Endodermal cell (in vitro differentiated cells): ENCODE data around the gene SHANK3. TPM values are rescaled to one million over a fixed set of nuclear protein-coding genes. Genes with fewer than 3 reads are reported as not detected.

Experiments
- DNase-seq: peaks from one replicate; pipeline ENCODE4 v3.0.0-alpha.2; 2017
- H3K27ac ChIP-seq: 2 replicates; pipeline ENCODE4 v1.5.1; 2013; ENCODE audit warnings: mild to moderate bottlenecking, low read depth, low read length, moderate library complexity
- H3K27me3 ChIP-seq: 2 replicates; pipeline ENCODE4 v1.6.1; 2013; ENCODE audit warnings: mild to moderate bottlenecking, low read length, moderate library complexity; ENCODE audit not compliant: insufficient read depth, control insufficient read depth, poor library complexity, severe bottlenecking
- H3K36me3 ChIP-seq: 2 replicates; pipeline ENCODE4 v1.7.0; 2013; ENCODE audit warnings: mild to moderate bottlenecking, low read length, moderate library complexity; ENCODE audit not compliant: control insufficient read depth, insufficient read depth
- H3K4me1 ChIP-seq: one replicate; pipeline ENCODE4 v1.7.0; 2013; ENCODE audit warnings: low read length; ENCODE audit not compliant: control insufficient read depth, insufficient read depth
- H3K4me3 ChIP-seq: 2 replicates; pipeline ENCODE4 v1.5.1; 2013; ENCODE audit warnings: mild to moderate bottlenecking, low read length, moderate library complexity
- H3K9ac ChIP-seq: 2 replicates; pipeline ENCODE4 v1.6.1; 2013; ENCODE audit warnings: mild to moderate bottlenecking, low read length, moderate library complexity; ENCODE audit not compliant: poor library complexity, severe bottlenecking; ENCODE audit errors: extremely low read depth
- H3K9me3 ChIP-seq: 2 replicates; pipeline ENCODE4 v1.6.1; 2013; ENCODE audit warnings: mild to moderate bottlenecking, low read length, moderate library complexity; ENCODE audit not compliant: control insufficient read depth
- H3K27ac Mint-ChIP-seq: 2 replicates; pipeline ENCODE4 v1.8.0; 2020; ENCODE audit warnings: mixed read lengths
- H3K27me3 Mint-ChIP-seq: 2 replicates; pipeline ENCODE4 v1.8.0; 2021; ENCODE audit warnings: mild to moderate bottlenecking, mixed read lengths; ENCODE audit not compliant: insufficient read depth
- H3K36me3 Mint-ChIP-seq: 2 replicates; pipeline ENCODE4 v1.8.0; 2020; ENCODE audit warnings: low read depth, mixed read lengths
- H3K4me1 Mint-ChIP-seq: 2 replicates; pipeline ENCODE4 v1.8.0; 2020; ENCODE audit warnings: mixed read lengths
- H3K4me3 Mint-ChIP-seq: 2 replicates; pipeline ENCODE4 v1.8.0; 2020; ENCODE audit warnings: mild to moderate bottlenecking, moderate library complexity, mixed read lengths
- H3K9me3 Mint-ChIP-seq: 2 replicates; pipeline ENCODE4 v1.8.0; 2020; ENCODE audit warnings: mild to moderate bottlenecking, mixed read lengths
- WGBS, 2 experiments: methylation state at CpG; one replicate each; pipeline versions ENCODE4 v1.1.5 to v1.1.7; 2013; ENCODE audit warnings: missing lambda C conversion rate in 2 of 2, mixed read lengths in 1 of 2; ENCODE audit not compliant: insufficient coverage in 1 of 2, insufficient read length in 1 of 2; 5-methylcytosine and 5-hydroxymethylcytosine counted together
- total RNA-seq, 2 donors: library from RNA; stranded (reverse); fragmentation: NEBNext Ultra II Directional in 1 of 2; extraction: Animal tissue kit (Norgen Biotek cat#: 25700) in 1 of 2; gene quantifications; 2 replicates in 1 of 2; 3 replicates in 1 of 2; pipeline ENCODE4 v1.2.1, GENCODE V29; 2021
- TF ChIP-seq, protein P1 (sequence below): fragments of 200-600 bp; sonication (generic); conservative IDR thresholded peaks from 2 replicates; pipeline ENCODE4 v1.5.0; 2021; ENCODE audit warnings: antibody characterized with exemption, mild to moderate bottlenecking

Gene SHANK3
- total RNA-seq, 2 donors from 2014 or later, result 9.4 to 11.1 TPM

DNA sequence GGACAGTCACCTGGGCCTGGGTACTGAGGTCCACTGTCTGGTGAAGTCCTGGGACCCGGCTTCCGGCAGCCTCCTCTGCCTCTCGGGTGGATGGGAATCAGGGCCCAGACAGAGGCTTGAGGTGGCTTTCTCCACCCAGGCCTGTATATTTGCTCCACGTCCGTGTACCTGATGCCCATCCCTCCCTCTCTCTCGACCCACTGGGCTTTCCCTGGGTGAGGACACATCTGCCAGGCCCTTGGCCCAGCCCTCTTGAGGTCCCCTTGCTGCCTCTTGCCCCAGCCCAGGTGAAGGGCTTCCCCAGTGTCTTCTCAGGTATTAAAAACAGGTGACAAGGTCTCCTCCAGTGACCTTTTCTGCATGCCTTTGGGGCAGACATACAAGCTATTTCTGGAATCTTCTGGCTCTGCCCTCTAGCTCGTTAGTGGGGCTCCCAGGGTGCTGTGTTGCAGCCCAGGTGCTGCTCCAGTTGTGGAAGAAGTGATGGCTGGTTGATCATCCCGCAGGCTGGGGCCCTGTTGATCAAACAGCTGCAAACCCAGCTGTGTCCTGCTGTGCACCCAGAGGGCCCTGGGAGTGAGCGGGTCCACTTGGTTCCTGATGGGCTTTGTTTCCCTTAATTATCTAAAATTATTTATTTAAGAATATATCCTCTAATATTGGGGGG is 39.9 kb downstream of the SHANK3 start:
- peaks cover 16% of the 10 kb centered on the region for H3K27me3 Mint-ChIP-seq
- H3K27ac Mint-ChIP-seq, result no peak overlapping the region
- H3K4me3 Mint-ChIP-seq, result no peak overlapping the region
- DNase-seq, result peak; percentile 31
- TF ChIP-seq, protein P1, sequence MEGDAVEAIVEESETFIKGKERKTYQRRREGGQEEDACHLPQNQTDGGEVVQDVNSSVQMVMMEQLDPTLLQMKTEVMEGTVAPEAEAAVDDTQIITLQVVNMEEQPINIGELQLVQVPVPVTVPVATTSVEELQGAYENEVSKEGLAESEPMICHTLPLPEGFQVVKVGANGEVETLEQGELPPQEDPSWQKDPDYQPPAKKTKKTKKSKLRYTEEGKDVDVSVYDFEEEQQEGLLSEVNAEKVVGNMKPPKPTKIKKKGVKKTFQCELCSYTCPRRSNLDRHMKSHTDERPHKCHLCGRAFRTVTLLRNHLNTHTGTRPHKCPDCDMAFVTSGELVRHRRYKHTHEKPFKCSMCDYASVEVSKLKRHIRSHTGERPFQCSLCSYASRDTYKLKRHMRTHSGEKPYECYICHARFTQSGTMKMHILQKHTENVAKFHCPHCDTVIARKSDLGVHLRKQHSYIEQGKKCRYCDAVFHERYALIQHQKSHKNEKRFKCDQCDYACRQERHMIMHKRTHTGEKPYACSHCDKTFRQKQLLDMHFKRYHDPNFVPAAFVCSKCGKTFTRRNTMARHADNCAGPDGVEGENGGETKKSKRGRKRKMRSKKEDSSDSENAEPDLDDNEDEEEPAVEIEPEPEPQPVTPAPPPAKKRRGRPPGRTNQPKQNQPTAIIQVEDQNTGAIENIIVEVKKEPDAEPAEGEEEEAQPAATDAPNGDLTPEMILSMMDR, result no peak
- no peak overlapping the region for H3K27ac ChIP-seq
- H3K4me1 Mint-ChIP-seq, result no peaks in the 10 kb centered on the region
- WGBS, 2 experiments, result 88 to 91% methylated on average over 7 to 9 of the region's 9 CpGs
- H3K9ac ChIP-seq, result no peak overlapping the region
- peaks cover 13% of the 10 kb centered on the region for H3K36me3 Mint-ChIP-seq
- peaks cover 3% of the 10 kb centered on the region for H3K36me3 ChIP-seq
- H3K27me3 ChIP-seq, result peaks cover 3% of the 10 kb centered on the region
- no peaks in the 10 kb centered on the region for H3K4me1 ChIP-seq
- H3K4me3 ChIP-seq, result no peak overlapping the region
- H3K9me3 Mint-ChIP-seq, result no peaks in the 10 kb centered on the region
- no peaks in the 10 kb centered on the region for H3K9me3 ChIP-seq

DNA sequence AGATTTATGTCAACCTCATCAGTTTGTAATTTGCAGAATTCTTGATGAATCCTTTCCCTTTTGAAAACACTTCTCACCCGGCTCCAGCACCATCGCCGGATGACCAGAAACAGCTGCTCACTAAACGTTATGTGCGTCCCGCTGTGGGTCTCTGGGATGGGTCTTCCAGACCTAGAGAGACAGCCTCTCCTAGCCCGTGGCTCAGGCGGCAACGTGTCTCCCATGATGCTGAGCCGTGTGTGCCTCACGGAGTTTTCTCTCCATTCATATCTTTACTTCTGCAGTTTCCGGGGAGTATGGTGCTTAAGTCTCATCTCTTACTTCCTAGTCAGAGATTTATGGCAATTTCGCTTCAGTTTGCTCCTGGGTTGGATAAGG is 40.4 kb downstream of the SHANK3 start:
- Histone ChIP-seq H3K9me3 (no peaks in the 10 kb centered on the region), H3K4me3 (no peak overlapping the region), H3K36me3 (peaks cover 3% of the 10 kb centered on the region), H3K27me3 (peaks cover 8% of the 10 kb centered on the region), H3K9ac (no peak overlapping the region), H3K27ac (no peak overlapping the region), H3K4me1 (no peaks in the 10 kb centered on the region)
- H3K9me3 Mint-ChIP-seq, result no peaks in the 10 kb centered on the region
- no peaks in the 10 kb centered on the region for H3K4me1 Mint-ChIP-seq
- peaks cover 16% of the 10 kb centered on the region for H3K36me3 Mint-ChIP-seq
- WGBS, 2 experiments, result 93 to 96% methylated on average over 11 to 13 of the region's 13 CpGs
- no peak overlapping the region for H3K27ac Mint-ChIP-seq
- H3K27me3 Mint-ChIP-seq, result peaks cover 21% of the 10 kb centered on the region
- no peak overlapping the region for H3K4me3 Mint-ChIP-seq
- TF ChIP-seq, protein P1, result no peak
- no peak for DNase-seq

DNA sequence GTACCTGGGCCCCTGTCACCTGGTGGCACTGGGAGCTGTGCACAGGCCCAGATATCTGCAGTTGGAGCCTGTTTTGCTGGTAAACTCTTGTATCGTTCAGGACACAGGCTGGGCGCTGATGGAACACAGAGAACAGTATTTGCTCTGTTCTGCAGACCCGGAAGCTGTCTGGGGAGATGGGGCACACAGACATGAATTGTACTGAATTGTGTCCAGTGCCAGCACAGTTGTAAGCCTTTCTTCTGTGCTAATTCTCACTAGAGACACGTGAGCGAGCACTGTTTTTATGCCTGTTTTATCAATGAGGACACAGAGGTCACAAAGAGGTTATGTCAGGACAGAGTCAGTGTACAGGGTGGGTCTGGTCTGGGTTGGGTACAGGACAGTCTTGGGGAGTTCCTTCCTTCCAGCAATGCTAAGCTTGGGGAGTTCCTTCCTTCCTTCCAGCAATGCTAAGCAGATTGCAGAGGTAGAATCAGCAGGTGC is 41.0 kb downstream of the SHANK3 start:
- H3K4me3 ChIP-seq, result no peak overlapping the region
- H3K36me3 ChIP-seq, result peaks cover 3% of the 10 kb centered on the region
- H3K4me1 Mint-ChIP-seq, result no peaks in the 10 kb centered on the region
- H3K27ac ChIP-seq, result no peak overlapping the region
- H3K9ac ChIP-seq, result no peak overlapping the region
- no peaks in the 10 kb centered on the region for H3K9me3 Mint-ChIP-seq
- H3K27ac Mint-ChIP-seq, result no peak overlapping the region
- peaks cover 14% of the 10 kb centered on the region for H3K27me3 ChIP-seq
- no peaks in the 10 kb centered on the region for H3K4me1 ChIP-seq
- H3K36me3 Mint-ChIP-seq, result peaks cover 16% of the 10 kb centered on the region
- no peak overlapping the region for H3K4me3 Mint-ChIP-seq
- 90 to 92% methylated on average over 5 of the region's 5 CpGs for WGBS, 2 experiments
- TF ChIP-seq, protein P1, result no peak
- peaks cover 27% of the 10 kb centered on the region for H3K27me3 Mint-ChIP-seq
- no peaks in the 10 kb centered on the region for H3K9me3 ChIP-seq
- DNase-seq, result no peak
